K562 (cell line): Measurements from ENCODE around the gene HIPK2. TPM values are rescaled to one million over a fixed set of nuclear protein-coding genes. Genes with fewer than 3 reads are reported as not detected.

Experiments
- BRF1 ChIP-seq: IDR thresholded peaks from 3 replicates; pipeline ENCODE4 v1.6.1; 2011; ENCODE audit warnings: borderline replicate concordance, mild to moderate bottlenecking; ENCODE audit not compliant: insufficient read length; ENCODE audit errors: extremely low read depth
- ETS1 ChIP-seq: conservative IDR thresholded peaks from 2 replicates; pipeline ENCODE4 v1.6.1; 2011; ENCODE audit warnings: low read depth, mild to moderate bottlenecking, low read length; ENCODE audit not compliant: control insufficient read depth
- GATA2 ChIP-seq: sonication (generic); formaldehyde crosslinking; IDR thresholded peaks from 2 replicates; pipeline ENCODE4 v1.4.0; 2020; ENCODE audit warnings: mild to moderate bottlenecking, missing genetic modification reagents
- POLR2B ChIP-seq: fragments of 450-650 bp; IDR thresholded peaks from 2 replicates; pipeline ENCODE4 v1.6.1; 2018; ENCODE audit warnings: low read depth; ENCODE audit not compliant: partially characterized antibody
- SAFB ChIP-seq: fragments of 200-400 bp; formaldehyde crosslinking; IDR thresholded peaks from 2 replicates; pipeline ENCODE4 v1.6.1; 2017; ENCODE audit warnings: low read depth, low read length, borderline replicate concordance
- XRCC4 ChIP-seq: IDR thresholded peaks from one replicate; pipeline ENCODE4 v1.6.1; 2011; ENCODE audit not compliant: insufficient read depth, insufficient read length; ENCODE audit errors: extremely low read depth
- polyA plus RNA-seq, 8 experiments: library from polyadenylated mRNA; depleted of rRNA in 4 of 8; stranded (reverse) in 5 of 8; unstranded in 3 of 8; fragments of >200 nt; fragmentation: Nextera tagmentation in 2 of 8; fragmentation: Illumina TruSeq in 1 of 8; extraction: Ambion mirVana in 2 of 8; extraction: Trizol in 1 of 8; gene quantifications; 2 replicates each; pipeline versions ENCODE4 v1.2.1 to v1.2.3, GENCODE V29; 2011 to 2014; ENCODE audit warnings: inconsistent platforms in 1 of 8, missing spikeins in 1 of 8
- total RNA-seq, 7 experiments: library from RNA; depleted of rRNA in 6 of 7; stranded (reverse); fragments of >200 nt in 6 of 7; fragmentation: Illumina TruSeq in 2 of 7; extraction: Trizol in 2 of 7; gene quantifications; 2 replicates each; pipeline versions ENCODE4 v1.2.1 to v1.2.3, GENCODE V29; 2011 to 2021; ENCODE audit warnings: low replicate concordance in 1 of 7
- TF ChIP-seq, protein P1 (sequence below), 2 experiments: fragments of 450-650 bp; formaldehyde crosslinking in 1 of 2; IDR thresholded peaks; 2 replicates each; pipeline versions ENCODE4 v1.4.0 to v1.6.1; 2014 to 2020; ENCODE audit warnings: mild to moderate bottlenecking in 2 of 2, borderline replicate concordance in 1 of 2, low read depth in 1 of 2

HIPK2 gene
- total and polyA plus RNA-seq, 9 of the 15 experiments (the other 6 are each of a cell fraction or from before 2014, with no cell fraction given) = 0.69 to 19.8 (median 5.1) TPM

DNA sequence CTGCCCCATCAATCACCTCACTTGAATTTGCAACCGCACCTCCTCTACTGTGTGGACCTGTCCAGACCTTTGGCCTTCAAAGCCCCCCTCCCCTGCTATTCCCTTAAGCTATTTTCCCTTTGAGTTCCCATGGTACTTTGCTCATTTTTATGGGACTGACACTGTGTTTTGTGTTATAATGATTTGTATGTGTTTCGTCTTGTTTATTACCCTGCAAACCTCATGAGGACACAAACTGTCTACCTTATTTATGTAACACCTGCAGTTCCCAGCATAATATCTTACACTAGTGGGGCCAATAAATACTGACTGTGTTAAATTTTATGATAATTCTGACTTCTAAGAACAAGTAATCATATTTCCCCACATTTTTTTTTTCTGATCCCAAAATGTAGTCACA, 183.7 kb downstream of the HIPK2 start (continued):
- TF ChIP-seq, protein P1, sequence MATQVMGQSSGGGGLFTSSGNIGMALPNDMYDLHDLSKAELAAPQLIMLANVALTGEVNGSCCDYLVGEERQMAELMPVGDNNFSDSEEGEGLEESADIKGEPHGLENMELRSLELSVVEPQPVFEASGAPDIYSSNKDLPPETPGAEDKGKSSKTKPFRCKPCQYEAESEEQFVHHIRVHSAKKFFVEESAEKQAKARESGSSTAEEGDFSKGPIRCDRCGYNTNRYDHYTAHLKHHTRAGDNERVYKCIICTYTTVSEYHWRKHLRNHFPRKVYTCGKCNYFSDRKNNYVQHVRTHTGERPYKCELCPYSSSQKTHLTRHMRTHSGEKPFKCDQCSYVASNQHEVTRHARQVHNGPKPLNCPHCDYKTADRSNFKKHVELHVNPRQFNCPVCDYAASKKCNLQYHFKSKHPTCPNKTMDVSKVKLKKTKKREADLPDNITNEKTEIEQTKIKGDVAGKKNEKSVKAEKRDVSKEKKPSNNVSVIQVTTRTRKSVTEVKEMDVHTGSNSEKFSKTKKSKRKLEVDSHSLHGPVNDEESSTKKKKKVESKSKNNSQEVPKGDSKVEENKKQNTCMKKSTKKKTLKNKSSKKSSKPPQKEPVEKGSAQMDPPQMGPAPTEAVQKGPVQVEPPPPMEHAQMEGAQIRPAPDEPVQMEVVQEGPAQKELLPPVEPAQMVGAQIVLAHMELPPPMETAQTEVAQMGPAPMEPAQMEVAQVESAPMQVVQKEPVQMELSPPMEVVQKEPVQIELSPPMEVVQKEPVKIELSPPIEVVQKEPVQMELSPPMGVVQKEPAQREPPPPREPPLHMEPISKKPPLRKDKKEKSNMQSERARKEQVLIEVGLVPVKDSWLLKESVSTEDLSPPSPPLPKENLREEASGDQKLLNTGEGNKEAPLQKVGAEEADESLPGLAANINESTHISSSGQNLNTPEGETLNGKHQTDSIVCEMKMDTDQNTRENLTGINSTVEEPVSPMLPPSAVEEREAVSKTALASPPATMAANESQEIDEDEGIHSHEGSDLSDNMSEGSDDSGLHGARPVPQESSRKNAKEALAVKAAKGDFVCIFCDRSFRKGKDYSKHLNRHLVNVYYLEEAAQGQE (IDR thresholded peaks at IDR 0.05; ENCODE audit: borderline replicate concordance) = no peak
- TF ChIP-seq, protein P1 (CRISPR knock-in tag; IDR thresholded peaks at IDR 0.05; ENCODE audit: low read depth) = no peak
- no peak for TF ChIP-seq XRCC4
- no peak for TF ChIP-seq ETS1
- no peak for TF ChIP-seq BRF1
- TF ChIP-seq POLR2B = no peak
- TF ChIP-seq SAFB = no peak
- TF ChIP-seq GATA2 (CRISPR knock-in tag) = no peak
